SK-N-SH treated with all-trans-retinoic acid at 6 μM for 48 hours (cell line): Measurements from ENCODE around the gene CTIF.

Experiments
- ATAC-seq: fragments of 200-7000 bp; cut with Tn5 transposase; 3 replicates; pipeline ENCODE4 v1.9.1; 2020; ENCODE audit warnings: mild to moderate bottlenecking, moderate library complexity
- ARNTL ChIP-seq: fragments of 450-650 bp; formaldehyde crosslinking; IDR thresholded peaks from 2 replicates; pipeline ENCODE4 v1.5.0; 2020; ENCODE audit warnings: low read depth, mild to moderate bottlenecking, moderate library complexity, borderline replicate concordance
- BACH2 ChIP-seq: fragments of 250-450 bp; sonication (Bioruptor Pico); IDR thresholded peaks from 2 replicates; pipeline ENCODE4 v1.9.0; 2021; ENCODE audit warnings: mild to moderate bottlenecking, borderline replicate concordance
- ESRRG ChIP-seq: fragments of 250-450 bp; sonication (Bioruptor Pico); IDR thresholded peaks from 2 replicates; pipeline ENCODE4 v1.6.1; 2021; ENCODE audit warnings: mild to moderate bottlenecking
- GLIS3 ChIP-seq: fragments of 250-450 bp; sonication (Bioruptor Pico); IDR thresholded peaks from 2 replicates; pipeline ENCODE4 v1.5.0; 2020; ENCODE audit warnings: mild to moderate bottlenecking, moderate library complexity
- ISL1 ChIP-seq: fragments of 250-450 bp; sonication (Bioruptor Pico); IDR thresholded peaks from 2 replicates; pipeline ENCODE4 v2.1.2; 2022; ENCODE audit warnings: mild to moderate bottlenecking, moderate library complexity
- OSR1 ChIP-seq: fragments of 250-450 bp; sonication (Bioruptor Pico); IDR thresholded peaks from 2 replicates; pipeline ENCODE4 v1.8.0; 2022; ENCODE audit warnings: moderate library complexity, mild to moderate bottlenecking, inconsistent platforms
- PATZ1 ChIP-seq: fragments of 250-450 bp; sonication (Bioruptor Pico); IDR thresholded peaks from 2 replicates; pipeline ENCODE4 v1.8.0; 2020; ENCODE audit warnings: mild to moderate bottlenecking, moderate library complexity, borderline replicate concordance
- POU6F1 ChIP-seq: fragments of 250-450 bp; sonication (Bioruptor Pico); IDR thresholded peaks from 2 replicates; pipeline ENCODE4 v1.8.0; 2021; ENCODE audit warnings: low read depth, mild to moderate bottlenecking, moderate library complexity, borderline replicate concordance
- PPARA ChIP-seq: fragments of 250-450 bp; sonication (Bioruptor Pico); IDR thresholded peaks from 2 replicates; pipeline ENCODE4 v1.5.0; 2020; ENCODE audit warnings: mild to moderate bottlenecking, borderline replicate concordance
- RARB ChIP-seq: fragments of 250-450 bp; sonication (Bioruptor Pico); IDR thresholded peaks from 2 replicates; pipeline ENCODE4 v1.8.0; 2021; ENCODE audit warnings: mild to moderate bottlenecking, moderate library complexity
- SNAI2 ChIP-seq: fragments of 250-450 bp; sonication (Bioruptor Pico); IDR thresholded peaks from 2 replicates; pipeline ENCODE4 v1.5.0; 2020; ENCODE audit warnings: mild to moderate bottlenecking, moderate library complexity
- TSHZ2 ChIP-seq: fragments of 250-450 bp; sonication (Bioruptor Pico); IDR thresholded peaks from 2 replicates; pipeline ENCODE4 v1.5.0; 2020; ENCODE audit warnings: mild to moderate bottlenecking, moderate library complexity
- ZC3H10 ChIP-seq: fragments of 250-450 bp; sonication (Bioruptor Pico); IDR thresholded peaks from 2 replicates; pipeline ENCODE4 v1.5.1; 2021; ENCODE audit warnings: mild to moderate bottlenecking, moderate library complexity
- ZFP30 ChIP-seq: fragments of 450-650 bp; formaldehyde crosslinking; IDR thresholded peaks from 2 replicates; pipeline ENCODE4 v1.5.0; 2022; ENCODE audit warnings: mild to moderate bottlenecking, moderate library complexity
- ZNF70 ChIP-seq: fragments of 450-650 bp; formaldehyde crosslinking; IDR thresholded peaks from 2 replicates; pipeline ENCODE4 v1.5.0; 2020; ENCODE audit warnings: mild to moderate bottlenecking, moderate library complexity
- ZNF8 ChIP-seq: fragments of 450-650 bp; formaldehyde crosslinking; IDR thresholded peaks from 2 replicates; pipeline ENCODE4 v1.5.0; 2020; ENCODE audit warnings: mild to moderate bottlenecking, moderate library complexity
- TF ChIP-seq, protein P1 (sequence below): fragments of 250-450 bp; sonication (Bioruptor Pico); IDR thresholded peaks from 2 replicates; pipeline ENCODE4 v1.5.1; 2020; ENCODE audit warnings: low read depth, mild to moderate bottlenecking, moderate library complexity

The CTIF gene

GRCh38 chr18:48613589-48614404 lies 75.0 kb downstream of the CTIF start:
- no peak for TF ChIP-seq PATZ1
- no peak for TF ChIP-seq RARB (CRISPR knock-in tag)
- no peak for TF ChIP-seq TSHZ2 (CRISPR knock-in tag)
- no peak for TF ChIP-seq ISL1 (CRISPR knock-in tag)
- ATAC-seq, result peak; percentile 43

DNA sequence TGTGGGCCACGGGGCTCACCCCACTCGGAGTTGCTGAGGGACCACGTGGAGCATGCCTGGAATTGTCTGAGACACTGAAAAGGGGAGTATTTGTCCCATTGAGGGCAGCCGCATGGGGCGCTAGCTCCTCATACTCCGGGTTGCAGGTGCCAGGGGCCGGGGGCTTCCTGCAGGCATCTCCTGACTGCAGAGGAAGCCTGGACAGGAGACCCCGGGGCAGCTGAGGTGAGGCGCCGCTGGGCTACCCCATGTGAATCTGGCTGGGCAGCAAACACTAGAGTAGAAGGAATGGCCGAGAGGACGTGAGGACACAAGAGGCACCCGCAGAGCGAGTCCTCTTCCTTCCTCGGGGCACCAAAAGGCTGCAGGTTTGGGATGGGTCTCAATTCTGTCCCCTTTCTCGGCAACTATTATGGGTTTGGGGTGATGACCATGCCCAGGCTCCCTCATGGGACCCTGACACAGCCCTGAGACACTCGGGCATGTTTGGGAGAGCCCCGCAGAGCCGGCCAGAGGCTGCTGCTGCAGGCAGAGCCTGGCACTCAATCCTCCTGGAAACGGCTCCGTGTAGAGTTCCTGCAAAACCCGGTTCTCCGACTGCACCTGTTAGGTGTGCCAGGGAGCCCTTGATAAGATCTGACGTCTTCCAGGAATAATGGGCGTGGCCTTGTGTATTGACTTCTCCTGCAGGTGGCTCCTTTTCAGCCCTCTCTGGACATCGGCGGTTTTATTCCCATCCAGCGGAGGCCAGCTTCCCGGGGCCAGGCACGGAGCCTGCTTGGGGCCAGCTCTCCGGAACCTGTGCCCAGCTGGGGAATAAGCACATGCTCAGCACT lies 77.0 kb downstream of the CTIF start:
- TF ChIP-seq BACH2 (CRISPR knock-in tag) (no peak), RARB (CRISPR knock-in tag) (no peak), PPARA (CRISPR knock-in tag) (no peak), ARNTL (no peak), POU6F1 (CRISPR knock-in tag) (no peak), OSR1 (CRISPR knock-in tag) (no peak), ZNF70 (CRISPR knock-in tag) (no peak), GLIS3 (CRISPR knock-in tag) (no peak), SNAI2 (no peak), ZNF8 (CRISPR knock-in tag) (no peak), PATZ1 (no peak)
- TF ChIP-seq, protein P1, sequence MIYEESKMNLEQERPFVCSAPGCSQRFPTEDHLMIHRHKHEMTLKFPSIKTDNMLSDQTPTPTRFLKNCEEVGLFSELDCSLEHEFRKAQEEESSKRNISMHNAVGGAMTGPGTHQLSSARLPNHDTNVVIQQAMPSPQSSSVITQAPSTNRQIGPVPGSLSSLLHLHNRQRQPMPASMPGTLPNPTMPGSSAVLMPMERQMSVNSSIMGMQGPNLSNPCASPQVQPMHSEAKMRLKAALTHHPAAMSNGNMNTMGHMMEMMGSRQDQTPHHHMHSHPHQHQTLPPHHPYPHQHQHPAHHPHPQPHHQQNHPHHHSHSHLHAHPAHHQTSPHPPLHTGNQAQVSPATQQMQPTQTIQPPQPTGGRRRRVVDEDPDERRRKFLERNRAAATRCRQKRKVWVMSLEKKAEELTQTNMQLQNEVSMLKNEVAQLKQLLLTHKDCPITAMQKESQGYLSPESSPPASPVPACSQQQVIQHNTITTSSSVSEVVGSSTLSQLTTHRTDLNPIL, result no peak
- ATAC-seq, result no peak

DNA sequence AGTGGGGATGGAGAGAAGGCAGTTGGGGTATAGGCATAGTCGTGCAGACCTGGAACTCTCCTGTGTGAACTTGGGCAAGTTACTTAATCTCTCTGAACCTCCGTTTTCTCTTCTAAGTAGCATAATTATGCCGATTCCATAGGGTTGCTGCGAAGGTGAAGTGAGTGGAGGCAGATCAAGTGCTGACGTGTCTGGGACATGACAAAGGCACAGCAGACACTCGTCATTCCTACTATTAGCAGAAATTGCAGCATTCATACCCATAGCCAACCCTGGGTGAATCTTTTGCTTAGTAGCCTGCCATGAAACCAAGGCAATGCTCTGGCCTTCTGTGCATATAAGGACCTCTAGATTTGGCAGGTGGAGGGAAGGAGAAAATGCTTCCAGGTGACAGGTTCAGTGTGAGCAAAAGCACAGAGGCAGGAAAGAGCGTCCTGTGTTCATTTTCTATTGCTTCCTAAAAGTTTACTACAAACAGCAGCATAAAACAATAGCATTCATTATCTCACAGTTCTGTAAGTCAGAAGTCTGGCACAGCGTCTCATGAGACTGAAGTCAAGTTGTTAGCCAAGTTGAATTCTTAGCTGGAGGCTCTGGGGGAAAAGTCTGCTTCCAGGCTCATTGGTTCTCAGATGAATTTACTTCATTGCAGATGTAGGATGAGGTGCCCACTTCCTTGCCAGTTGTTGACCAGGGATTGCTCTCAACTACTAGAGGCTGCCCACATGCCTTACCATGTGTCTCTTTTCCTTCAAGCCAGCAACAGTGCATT lies 77.8 kb downstream of the CTIF start:
- ATAC-seq, result no peak
- TF ChIP-seq ZNF8 (CRISPR knock-in tag) (no peak), ESRRG (CRISPR knock-in tag) (no peak), ARNTL (no peak), PATZ1 (no peak), GLIS3 (CRISPR knock-in tag) (no peak), ZFP30 (CRISPR knock-in tag) (no peak), TSHZ2 (CRISPR knock-in tag) (no peak), ZC3H10 (CRISPR knock-in tag) (no peak)
